HepG2 (cell line): ENCODE results near the gene UBB. TPM values are rescaled to one million over a fixed set of nuclear protein-coding genes. Genes with fewer than 3 reads are reported as not detected.

Experiments used
- CEBPB ChIP-seq: IDR thresholded peaks from 2 replicates; pipeline ENCODE4 v1.6.1; 2011; ENCODE audit warnings: low read depth, low read length, improper control_type of control experiment, borderline replicate concordance
- DPF2 ChIP-seq: sonication (generic); formaldehyde crosslinking; IDR thresholded peaks from 2 replicates; pipeline ENCODE4 v1.4.0; 2020; ENCODE audit warnings: mild to moderate bottlenecking, low read depth, missing genetic modification reagents, borderline replicate concordance
- FOXA1 ChIP-seq, 2 experiments: fragments of 450-650 bp in 1 of 2; sonication (generic) in 1 of 2; formaldehyde crosslinking in 1 of 2; IDR thresholded peaks; 2 replicates each; pipeline versions ENCODE4 v1.4.0 to v1.6.1; 2016 to 2020; ENCODE audit warnings: missing genetic modification reagents in 1 of 2
- KIAA2018 ChIP-seq: sonication (generic); formaldehyde crosslinking; IDR thresholded peaks from 2 replicates; pipeline ENCODE4 v1.5.0; 2020; ENCODE audit warnings: mild to moderate bottlenecking, missing genetic modification reagents, borderline replicate concordance
- PAF1 ChIP-seq: IDR thresholded peaks from 2 replicates; pipeline ENCODE4 v1.6.1; 2016; ENCODE audit warnings: missing genetic modification reagents, missing compliant biosample characterization
- PLRG1 ChIP-seq: fragments of 450-650 bp; conservative IDR thresholded peaks from 2 replicates; pipeline ENCODE4 v1.6.1; 2016
- PRDM4 ChIP-seq: sonication (generic); formaldehyde crosslinking; IDR thresholded peaks from 2 replicates; pipeline ENCODE4 v1.9.0; 2021; ENCODE audit warnings: missing genetic modification reagents, borderline replicate concordance
- RBM22 ChIP-seq: fragments of 200-400 bp; formaldehyde crosslinking; optimal IDR thresholded peaks from 2 replicates; pipeline ENCODE3; 2017; ENCODE audit warnings: mild to moderate bottlenecking, low read length, moderate library complexity
- SRSF1 ChIP-seq: fragments of 200-400 bp; formaldehyde crosslinking; optimal IDR thresholded peaks from 2 replicates; pipeline ENCODE3; 2017; ENCODE audit warnings: mild to moderate bottlenecking, low read depth, low read length, moderate library complexity
- ZBTB38 ChIP-seq: sonication (generic); formaldehyde crosslinking; IDR thresholded peaks from 2 replicates; pipeline ENCODE4 v1.5.1; 2020; ENCODE audit warnings: mild to moderate bottlenecking, missing genetic modification reagents
- ZFP90 ChIP-seq: sonication (generic); formaldehyde crosslinking; IDR thresholded peaks from 2 replicates; pipeline ENCODE4 v1.8.0; 2022; ENCODE audit warnings: missing genetic modification reagents, mild to moderate bottlenecking, inconsistent platforms, borderline replicate concordance
- ZNF329 ChIP-seq: sonication (generic); formaldehyde crosslinking; IDR thresholded peaks from 2 replicates; pipeline ENCODE4 v1.9.0; 2021; ENCODE audit warnings: low read depth, mild to moderate bottlenecking, missing genetic modification reagents
- ZNF331 ChIP-seq: sonication (generic); formaldehyde crosslinking; IDR thresholded peaks from 2 replicates; pipeline ENCODE4 v1.4.0; 2020; ENCODE audit warnings: missing genetic modification reagents
- ZNF432 ChIP-seq: sonication (generic); formaldehyde crosslinking; IDR thresholded peaks from 2 replicates; pipeline ENCODE4 v1.5.0; 2020; ENCODE audit warnings: missing genetic modification reagents, mild to moderate bottlenecking, borderline replicate concordance
- ZNF441 ChIP-seq: sonication (generic); formaldehyde crosslinking; IDR thresholded peaks from 2 replicates; pipeline ENCODE4 v1.7.0; 2021; ENCODE audit warnings: missing genetic modification reagents, borderline replicate concordance
- ZNF589 ChIP-seq: sonication (generic); formaldehyde crosslinking; conservative IDR thresholded peaks from 2 replicates; pipeline ENCODE4 v1.8.0; 2022; ENCODE audit warnings: mild to moderate bottlenecking, moderate library complexity, missing genetic modification reagents
- ZSCAN21 ChIP-seq: sonication (generic); formaldehyde crosslinking; IDR thresholded peaks from 2 replicates; pipeline ENCODE4 v1.8.0; 2022; ENCODE audit warnings: mild to moderate bottlenecking, missing genetic modification reagents, moderate library complexity, borderline replicate concordance
- polyA plus RNA-seq, 8 experiments: library from polyadenylated mRNA; depleted of rRNA in 3 of 8; stranded (reverse) in 7 of 8; unstranded in 1 of 8; fragments of >200 nt; fragmentation: Illumina TruSeq in 4 of 8; extraction: Trizol in 4 of 8; gene quantifications; 2 replicates each; pipeline versions ENCODE4 v1.2.1 to v1.2.3, GENCODE V29; 2011 to 2016; ENCODE audit warnings: low read depth in 4 of 8, missing spikeins in 1 of 8, mixed read lengths in 1 of 8; ENCODE audit not compliant: insufficient read depth in 1 of 8
- total RNA-seq, 5 experiments: library from RNA; depleted of rRNA; stranded (reverse); fragments of >200 nt; fragmentation: Illumina TruSeq; extraction: Trizol; gene quantifications; 2 replicates each; pipeline ENCODE4 v1.2.3, GENCODE V29; 2016; ENCODE audit warnings: low read depth in 1 of 5

The UBB gene
- total and polyA plus RNA-seq, 2 of the 13 experiments (the other 11 are each of a cell fraction or from before 2014, with no cell fraction given), result 1,130 to 2,066 TPM

- TF ChIP-seq KIAA2018 (CRISPR knock-in tag), result no peak
- no peak for TF ChIP-seq PLRG1
- TF ChIP-seq CEBPB, result peak; percentile 98
- no peak for TF ChIP-seq DPF2 (CRISPR knock-in tag)
- no peak for TF ChIP-seq PRDM4
- no peak for TF ChIP-seq PAF1
- no peak for TF ChIP-seq ZFP90
- TF ChIP-seq SRSF1, result peak; percentile 91
- peak; percentile 58 for TF ChIP-seq RBM22
- TF ChIP-seq ZNF329 (CRISPR knock-in tag), result no peak
- TF ChIP-seq ZNF589, result peak; percentile 86
- TF ChIP-seq ZNF441 (CRISPR knock-in tag), result peak; percentile 45; the same call in 1 of the 2 replicates
- TF ChIP-seq ZSCAN21 (CRISPR knock-in tag), result no peak
- TF ChIP-seq ZNF432 (CRISPR knock-in tag), result no peak
- TF ChIP-seq ZBTB38 (CRISPR knock-in tag), result no peak
- peak; percentile 70; the same call in 1 of the 2 replicates for TF ChIP-seq ZNF331 (CRISPR knock-in tag)
- TF ChIP-seq FOXA1 (IDR thresholded peaks at IDR 0.05), result no peak
- TF ChIP-seq FOXA1 (CRISPR knock-in tag; IDR thresholded peaks at IDR 0.05), result peak; percentile 88
Measured at GRCh38 chr17:16380640-16381495, at the start of gene UBB (continued).
